C4-2B (cell line): ENCODE measurements around the gene RAPGEF4.

Experiments
- ZFX ChIP-seq: fragments of 450-650 bp; IDR thresholded peaks from 2 replicates; pipeline ENCODE4 v1.6.1; 2017
- TF ChIP-seq, protein P1 (sequence below): fragments of 450-650 bp; conservative IDR thresholded peaks from 2 replicates; pipeline ENCODE4 v1.5.1; 2017; ENCODE audit warnings: mild to moderate bottlenecking

DNA sequence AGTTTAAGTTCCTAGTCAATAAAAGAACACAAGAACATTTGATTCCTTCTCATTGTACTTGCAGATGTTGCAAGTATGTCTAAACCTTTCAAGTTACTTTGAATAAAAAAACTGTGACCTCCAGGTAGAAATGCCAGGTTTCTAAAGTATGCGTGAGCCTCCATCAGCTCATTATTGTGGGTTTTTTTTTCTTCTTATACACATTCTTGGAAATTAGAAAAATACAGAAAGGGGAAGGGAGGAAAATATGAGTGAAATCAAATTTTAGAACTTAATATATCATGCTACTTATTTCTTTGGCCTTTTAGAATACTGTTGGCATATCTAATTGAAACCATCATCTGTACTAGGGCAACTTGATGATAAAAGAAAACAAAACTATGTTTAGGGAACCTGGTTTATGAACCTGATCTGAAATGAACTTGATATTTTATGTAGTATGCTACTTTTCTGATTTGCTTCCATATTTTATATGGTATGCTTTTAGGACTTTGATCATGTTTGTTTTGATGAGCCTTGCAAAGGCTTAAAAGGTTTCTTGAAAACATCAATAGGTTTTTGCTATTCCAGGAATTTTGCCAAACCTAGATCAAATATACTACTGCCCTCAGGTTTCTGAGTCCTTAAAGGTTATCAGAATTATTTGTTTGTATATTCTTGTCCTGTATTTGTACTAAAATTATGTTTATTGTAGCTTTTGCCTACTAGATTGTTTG, 209.3 kb downstream of the RAPGEF4 start:
- TF ChIP-seq, protein P1, sequence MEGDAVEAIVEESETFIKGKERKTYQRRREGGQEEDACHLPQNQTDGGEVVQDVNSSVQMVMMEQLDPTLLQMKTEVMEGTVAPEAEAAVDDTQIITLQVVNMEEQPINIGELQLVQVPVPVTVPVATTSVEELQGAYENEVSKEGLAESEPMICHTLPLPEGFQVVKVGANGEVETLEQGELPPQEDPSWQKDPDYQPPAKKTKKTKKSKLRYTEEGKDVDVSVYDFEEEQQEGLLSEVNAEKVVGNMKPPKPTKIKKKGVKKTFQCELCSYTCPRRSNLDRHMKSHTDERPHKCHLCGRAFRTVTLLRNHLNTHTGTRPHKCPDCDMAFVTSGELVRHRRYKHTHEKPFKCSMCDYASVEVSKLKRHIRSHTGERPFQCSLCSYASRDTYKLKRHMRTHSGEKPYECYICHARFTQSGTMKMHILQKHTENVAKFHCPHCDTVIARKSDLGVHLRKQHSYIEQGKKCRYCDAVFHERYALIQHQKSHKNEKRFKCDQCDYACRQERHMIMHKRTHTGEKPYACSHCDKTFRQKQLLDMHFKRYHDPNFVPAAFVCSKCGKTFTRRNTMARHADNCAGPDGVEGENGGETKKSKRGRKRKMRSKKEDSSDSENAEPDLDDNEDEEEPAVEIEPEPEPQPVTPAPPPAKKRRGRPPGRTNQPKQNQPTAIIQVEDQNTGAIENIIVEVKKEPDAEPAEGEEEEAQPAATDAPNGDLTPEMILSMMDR, result no peak
- TF ChIP-seq ZFX, result no peak
